CD8-positive, alpha-beta memory T cell (primary cell): ENCODE data around the gene PROX2. TPM values are rescaled to one million over a fixed set of nuclear protein-coding genes. Genes with fewer than 3 reads are reported as not detected.

Source experiments
- CTCF ChIA-PET: fragments of 350-600 bp; sonication (Branson Sonifier 250); formaldehyde crosslinking; loops from one replicate; lab custom pipeline; 2021; ENCODE audit warnings: antibody characterized with exemption; lab: Charles Lee
- POLR2A ChIA-PET: fragments of 350-600 bp; sonication (Branson Sonifier 250); formaldehyde crosslinking; loops from one replicate; lab custom pipeline; 2021; ENCODE audit warnings: antibody characterized with exemption; lab: Charles Lee
- DNase-seq, 5 donors: peaks; one replicate each; pipeline versions ENCODE4 v3.0.0 to v3.0.0-alpha.2; 2020 to 2022; ENCODE audit warnings: mixed read lengths in 1 of 5
- H3K27ac ChIP-seq: one replicate; pipeline ENCODE4 v1.7.0; 2013; ENCODE audit warnings: low read depth, mild to moderate bottlenecking, low read length, moderate library complexity
- H3K27me3 ChIP-seq: 2 replicates; pipeline ENCODE4 v1.7.0; 2013; ENCODE audit warnings: low read length, mild to moderate bottlenecking; ENCODE audit not compliant: insufficient read depth, poor library complexity, severe bottlenecking
- H3K36me3 ChIP-seq: 2 replicates; pipeline ENCODE4 v1.7.0; 2013; ENCODE audit warnings: mild to moderate bottlenecking, low read length, moderate library complexity; ENCODE audit not compliant: insufficient read depth
- H3K4me1 ChIP-seq: 2 replicates; pipeline ENCODE4 v1.7.0; 2013; ENCODE audit warnings: mild to moderate bottlenecking, low read length, moderate library complexity; ENCODE audit not compliant: insufficient read depth
- H3K4me3 ChIP-seq: 2 replicates; pipeline ENCODE4 v1.7.0; 2013; ENCODE audit warnings: mild to moderate bottlenecking, low read length
- H3K9me3 ChIP-seq: 2 replicates; pipeline ENCODE4 v1.7.0; 2013; ENCODE audit warnings: mild to moderate bottlenecking, low read length
- H3K27ac Mint-ChIP-seq, 8 donors: one replicate each; pipeline ENCODE4 v1.8.0; 2020 to 2021; ENCODE audit warnings: mixed read lengths in 8 of 8, mild to moderate bottlenecking in 6 of 8, inconsistent platforms in 3 of 8, moderate library complexity in 3 of 8
- H3K27me3 Mint-ChIP-seq, 2 donors: one replicate each; pipeline ENCODE4 v1.8.0; 2020 to 2021; ENCODE audit warnings: mixed read lengths in 2 of 2, mild to moderate bottlenecking in 1 of 2, moderate library complexity in 1 of 2
- H3K36me3 Mint-ChIP-seq, 3 donors: one replicate each; pipeline ENCODE4 v1.8.0; 2020 to 2021; ENCODE audit warnings: mixed read lengths in 3 of 3, inconsistent platforms in 1 of 3, mild to moderate bottlenecking in 1 of 3
- H3K4me1 Mint-ChIP-seq, 3 donors: one replicate each; pipeline ENCODE4 v1.8.0; 2020 to 2021; ENCODE audit warnings: mixed read lengths in 3 of 3, inconsistent platforms in 1 of 3, mild to moderate bottlenecking in 1 of 3
- H3K4me3 Mint-ChIP-seq, 7 donors: one replicate each; pipeline ENCODE4 v1.8.0; 2020 to 2021; ENCODE audit warnings: mixed read lengths in 7 of 7, mild to moderate bottlenecking in 6 of 7, moderate library complexity in 4 of 7, inconsistent platforms in 2 of 7
- H3K9me3 Mint-ChIP-seq, 5 donors: one replicate each; pipeline ENCODE4 v1.8.0; 2020 to 2022; ENCODE audit warnings: mixed read lengths in 5 of 5, mild to moderate bottlenecking in 3 of 5, moderate library complexity in 2 of 5, inconsistent platforms in 1 of 5
- polyA plus RNA-seq: library from polyadenylated mRNA; unstranded; fragments of 300-500 nt; fragmentation: Illumina TruSeq; gene quantifications from one replicate; pipeline ENCODE4 v1.2.3, GENCODE V29; 2021
- total RNA-seq, 2 experiments: library from RNA; stranded (reverse); gene quantifications; one replicate each; pipeline ENCODE4 v1.2.3, GENCODE V29; 2021

The PROX2 gene
- total and polyA plus RNA-seq, 3 experiments from 2014 or later: 0.24 to 0.33 TPM; not detected in 1

DNA sequence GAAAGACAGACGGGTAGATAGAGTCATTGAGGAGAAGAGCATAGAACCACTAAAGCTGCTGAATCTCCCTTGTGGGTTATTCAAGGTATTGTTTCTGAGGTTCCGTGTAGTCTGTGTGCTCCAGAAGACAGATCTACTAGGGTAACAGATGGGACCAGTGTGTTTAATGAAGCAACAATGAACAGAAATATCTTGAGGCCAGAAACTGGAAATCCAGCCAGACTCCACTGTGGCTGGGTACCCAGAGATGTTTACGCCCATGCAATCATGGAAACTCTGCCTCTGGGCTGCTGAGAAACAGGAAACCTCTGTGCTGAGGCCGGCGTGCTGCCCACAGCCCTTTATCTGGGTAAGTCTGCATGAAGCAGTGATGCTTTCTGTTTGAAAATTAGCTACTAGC lies 8.3 kb downstream of the PROX2 start:
- peak; percentile 17 to 73 (median 36) for DNase-seq
- ChIA-PET POLR2A (interaction anchor here (0.5 to 2.7 kb wide), 3 partner anchors 12 to 32 kb away, joined by 3 to 14 read pairs (median 4); partner anchors contain the start of gene DLST), CTCF (interaction anchor here (1.3 to 3.5 kb wide), 5 partner anchors 9 to 259 kb away, joined by 4 to 15 read pairs (median 7); partner anchors contain the start of genes DLST and PROX2)
- Mint-ChIP-seq H3K4me1 (peaks cover 22 to 27% (median 24%) of the 10 kb centered on the region in 3 donors), H3K9me3 (no peaks in the 10 kb centered on the region), H3K27me3 (no peaks in the 10 kb centered on the region), H3K4me3 (peak overlapping the region in 6 of 7 donors; percentile 0 to 73 (median 57)), H3K27ac (peak overlapping the region; percentile 47 to 92 (median 64)), H3K36me3 (no peaks in the 10 kb centered on the region)
- Histone ChIP-seq H3K27ac (no peak overlapping the region), H3K9me3 (no peaks in the 10 kb centered on the region), H3K27me3 (no peaks in the 10 kb centered on the region), H3K4me3 (peak overlapping the region; percentile 43), H3K4me1 (peaks cover 15% of the 10 kb centered on the region), H3K36me3 (no peaks in the 10 kb centered on the region)

DNA sequence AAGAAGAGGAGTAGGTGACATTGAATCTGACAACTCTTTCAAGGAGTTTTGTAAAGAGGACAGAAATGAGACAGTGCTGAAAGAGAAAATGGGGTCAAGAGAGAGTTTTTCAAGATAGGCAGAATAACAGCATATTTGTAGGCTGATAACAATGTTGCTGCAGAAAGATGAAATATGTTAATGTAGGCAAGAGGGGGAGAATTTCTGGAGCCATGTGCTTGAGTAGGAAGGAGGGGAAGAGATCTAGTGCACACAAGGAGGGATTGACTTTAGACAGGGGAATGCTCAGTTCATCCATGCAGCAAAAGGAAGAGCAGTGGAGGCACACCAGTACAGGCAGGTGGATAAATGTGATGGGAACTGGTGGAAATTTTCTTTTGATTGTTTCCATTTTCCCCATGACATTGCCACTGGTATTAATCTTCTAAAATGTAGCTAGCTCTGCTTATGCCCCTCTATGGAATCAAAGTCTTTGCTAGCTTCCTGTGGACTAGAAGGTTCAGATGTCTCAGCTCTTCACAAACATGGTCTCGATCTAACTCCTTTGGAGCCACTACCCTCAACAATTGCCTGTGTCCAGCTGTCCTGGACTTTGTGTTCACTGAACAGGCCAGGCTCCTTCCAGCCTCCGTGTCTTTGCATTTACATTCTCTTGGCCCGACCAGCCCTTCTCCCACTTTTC lies 9.1 kb downstream of the PROX2 start:
- Histone ChIP-seq H3K9me3 (no peaks in the 10 kb centered on the region), H3K36me3 (no peaks in the 10 kb centered on the region), H3K27me3 (no peaks in the 10 kb centered on the region), H3K4me3 (no peak overlapping the region), H3K27ac (no peak overlapping the region), H3K4me1 (peaks cover 15% of the 10 kb centered on the region)
- Mint-ChIP-seq H3K9me3 (no peaks in the 10 kb centered on the region), H3K4me1 (peaks cover 22 to 27% (median 24%) of the 10 kb centered on the region in 3 donors), H3K27ac (peak overlapping the region; percentile 47 to 92 (median 74)), H3K4me3 (peak overlapping the region in 3 of 7 donors; percentile 46 to 73 (median 66)), H3K27me3 (peaks cover 0 to 1% of the 10 kb centered on the region in 2 donors), H3K36me3 (no peaks in the 10 kb centered on the region)
- DNase-seq: no peak
- CTCF ChIA-PET: interaction anchor here (0.8 to 3.5 kb wide), 7 partner anchors 10 to 258 kb away, joined by 3 to 15 read pairs (median 4); partner anchors contain the start of genes DLST and PROX2
- POLR2A ChIA-PET: interaction anchor here (2.7 kb wide), 1 partner anchor 15 kb away, joined by 14 read pairs; the partner anchor contains the start of gene DLST

DNA sequence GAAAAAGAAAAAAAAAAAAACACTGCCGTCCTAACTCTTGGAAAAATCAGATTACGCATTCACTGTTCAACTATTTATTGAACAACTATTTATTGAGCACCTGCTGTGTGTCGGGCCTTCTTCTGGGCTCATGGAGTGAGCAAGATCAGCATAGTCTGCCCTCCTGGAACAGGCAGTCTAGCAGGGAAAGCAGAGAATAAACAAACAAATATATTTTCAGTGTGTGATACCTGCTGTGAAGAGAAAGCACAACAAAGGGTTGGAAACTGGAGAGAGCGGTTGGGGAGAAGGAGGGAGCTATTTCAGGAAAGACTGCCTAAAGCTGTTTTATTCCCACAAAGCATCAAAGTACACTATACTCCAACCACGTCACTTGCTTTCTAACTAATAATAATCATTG lies 10.8 kb downstream of the PROX2 start:
- peaks cover 26 to 32% (median 29%) of the 10 kb centered on the region in 3 donors for H3K4me1 Mint-ChIP-seq

DNA sequence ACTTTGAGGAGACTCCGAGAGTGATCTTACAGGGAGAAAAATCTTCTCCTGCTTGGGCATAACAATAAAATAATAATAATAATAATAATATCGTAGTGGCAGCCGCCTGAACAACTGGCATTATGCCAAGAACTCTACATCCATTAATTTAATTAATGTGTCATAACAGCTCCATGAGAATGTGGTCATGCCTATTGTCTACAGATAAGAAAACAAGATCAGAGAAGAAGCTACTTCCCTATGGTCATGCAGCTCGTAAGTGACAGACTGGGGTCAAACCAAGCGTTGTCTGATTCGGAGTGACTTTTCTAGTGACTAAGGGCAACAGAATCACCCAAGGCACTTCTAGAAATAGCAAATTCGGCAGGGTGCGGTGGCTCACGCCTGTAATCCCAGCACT lies 11.7 kb downstream of the PROX2 start:
- no peak overlapping the region for H3K27ac Mint-ChIP-seq
- no peaks in the 10 kb centered on the region for H3K36me3 ChIP-seq
- H3K4me1 ChIP-seq: peaks cover 23% of the 10 kb centered on the region
- DNase-seq: no peak
- ChIA-PET CTCF (interaction anchor here (5.9 to 13.5 kb wide), 4 partner anchors 12 to 226 kb away, joined by 31 to 334 read pairs (median 81); partner anchors contain the start of genes DLST and PROX2), POLR2A (no interaction called here)
- no peak overlapping the region for H3K27ac ChIP-seq
- H3K4me3 ChIP-seq: no peak overlapping the region
- no peaks in the 10 kb centered on the region for H3K9me3 ChIP-seq
- H3K9me3 Mint-ChIP-seq: no peaks in the 10 kb centered on the region
- H3K4me1 Mint-ChIP-seq: peaks cover 26 to 32% (median 29%) of the 10 kb centered on the region in 3 donors
- H3K27me3 ChIP-seq: no peaks in the 10 kb centered on the region
- H3K36me3 Mint-ChIP-seq: peaks cover 0 to 1% (median 0%) of the 10 kb centered on the region in 3 donors
- no peak overlapping the region for H3K4me3 Mint-ChIP-seq
- H3K27me3 Mint-ChIP-seq: peaks cover 0 to 1% of the 10 kb centered on the region in 2 donors

More for the DNA sequence above, 10.8 kb downstream of the PROX2 start:
- Histone ChIP-seq H3K27me3 (no peaks in the 10 kb centered on the region), H3K9me3 (no peaks in the 10 kb centered on the region), H3K36me3 (no peaks in the 10 kb centered on the region), H3K4me3 (no peak overlapping the region), H3K4me1 (peaks cover 23% of the 10 kb centered on the region), H3K27ac (no peak overlapping the region)
- H3K9me3 Mint-ChIP-seq: no peaks in the 10 kb centered on the region
- H3K4me3 Mint-ChIP-seq: no peak overlapping the region
- DNase-seq: no peak
- no peaks in the 10 kb centered on the region for H3K36me3 Mint-ChIP-seq
- H3K27me3 Mint-ChIP-seq: peaks cover 0 to 1% of the 10 kb centered on the region in 2 donors
- ChIA-PET CTCF (interaction anchor here (6.1 to 13.5 kb wide), 3 partner anchors 11 to 42 kb away, joined by 31 to 334 read pairs (median 125); partner anchors contain the start of genes DLST and PROX2), POLR2A (no interaction called here)
- peak overlapping the region in 3 of 8 donors; percentile 20 to 35 (median 33) for H3K27ac Mint-ChIP-seq

DNA sequence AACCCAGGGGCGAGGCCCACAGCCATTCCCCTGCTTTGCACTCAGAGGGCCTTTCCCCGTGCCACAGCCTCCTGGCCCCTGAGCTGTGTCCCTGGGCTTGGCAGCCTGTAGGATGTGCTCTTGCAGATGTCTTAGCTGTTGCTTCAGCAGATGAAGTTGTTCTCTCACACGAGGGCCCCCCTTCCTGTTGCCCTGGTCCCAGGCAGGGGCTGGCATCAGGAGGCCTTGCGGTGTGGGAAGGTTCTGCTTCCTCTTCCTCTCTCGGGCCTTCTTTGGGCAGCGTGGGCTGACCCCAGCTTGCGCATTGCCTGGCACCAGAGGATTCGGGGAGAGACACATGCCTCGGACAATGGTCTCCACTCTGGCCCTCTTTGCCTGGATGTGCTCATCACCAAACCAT lies 12.7 kb downstream of the PROX2 start:
- no peak overlapping the region for H3K4me3 ChIP-seq
- ChIA-PET POLR2A (no interaction called here), CTCF (interaction anchor here (2.9 to 13.5 kb wide), 6 partner anchors 13 to 226 kb away, joined by 17 to 334 read pairs (median 44); partner anchors contain the start of genes DLST and PROX2)
- no peaks in the 10 kb centered on the region for H3K9me3 ChIP-seq
- H3K27ac Mint-ChIP-seq: no peak overlapping the region
- peaks cover 24 to 28% (median 28%) of the 10 kb centered on the region in 3 donors for H3K4me1 Mint-ChIP-seq
- H3K4me1 ChIP-seq: peaks cover 23% of the 10 kb centered on the region
- peaks cover 0 to 1% of the 10 kb centered on the region in 2 donors for H3K27me3 Mint-ChIP-seq
- no peak overlapping the region for H3K27ac ChIP-seq
- H3K27me3 ChIP-seq: no peaks in the 10 kb centered on the region
- H3K4me3 Mint-ChIP-seq: no peak overlapping the region
- H3K9me3 Mint-ChIP-seq: no peaks in the 10 kb centered on the region
- H3K36me3 Mint-ChIP-seq: peaks cover 0 to 3% (median 0%) of the 10 kb centered on the region in 3 donors
- DNase-seq: no peak
- no peaks in the 10 kb centered on the region for H3K36me3 ChIP-seq

DNA sequence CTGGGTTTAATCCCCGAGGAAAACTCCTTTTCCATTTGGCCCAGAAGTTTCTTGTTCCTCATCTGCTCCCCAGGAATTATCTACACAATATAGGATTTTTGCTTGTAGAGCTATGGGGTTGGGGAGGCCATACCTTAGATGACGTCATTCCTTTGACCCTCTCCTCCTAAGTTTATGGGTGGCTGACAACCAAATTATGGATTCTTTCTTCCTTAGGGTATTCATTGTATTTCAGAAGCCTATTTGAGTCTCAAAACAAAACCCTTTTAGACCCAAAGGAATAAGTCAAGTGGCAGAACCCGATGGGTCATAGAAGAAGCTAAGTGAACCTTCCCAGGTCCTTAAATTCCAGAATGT lies 14.2 kb downstream of the PROX2 start:
- peaks cover 10% of the 10 kb centered on the region for H3K4me1 ChIP-seq
- no peak overlapping the region for H3K4me3 ChIP-seq
- no peaks in the 10 kb centered on the region for H3K27me3 ChIP-seq
- no peak overlapping the region for H3K4me3 Mint-ChIP-seq
- H3K27ac ChIP-seq: no peak overlapping the region
- H3K9me3 ChIP-seq: no peaks in the 10 kb centered on the region
- H3K9me3 Mint-ChIP-seq: no peaks in the 10 kb centered on the region
- peaks cover 0 to 3% (median 0%) of the 10 kb centered on the region in 3 donors for H3K36me3 Mint-ChIP-seq
- POLR2A ChIA-PET: interaction anchor here (1.1 kb wide), 1 partner anchor 23 kb away, joined by 3 read pairs; no protein-coding TSS in a partner anchor
- H3K4me1 Mint-ChIP-seq: peaks cover 10 to 13% (median 12%) of the 10 kb centered on the region in 3 donors
- DNase-seq: no peak
- peaks cover 0 to 1% of the 10 kb centered on the region in 2 donors for H3K27me3 Mint-ChIP-seq
- no peaks in the 10 kb centered on the region for H3K36me3 ChIP-seq
- no peak overlapping the region for H3K27ac Mint-ChIP-seq
- CTCF ChIA-PET: interaction anchor here (0.7 to 13.5 kb wide), 20 partner anchors 9 to 253 kb away, joined by 3 to 334 read pairs (median 12); partner anchors contain the start of genes DLST and PROX2

DNA sequence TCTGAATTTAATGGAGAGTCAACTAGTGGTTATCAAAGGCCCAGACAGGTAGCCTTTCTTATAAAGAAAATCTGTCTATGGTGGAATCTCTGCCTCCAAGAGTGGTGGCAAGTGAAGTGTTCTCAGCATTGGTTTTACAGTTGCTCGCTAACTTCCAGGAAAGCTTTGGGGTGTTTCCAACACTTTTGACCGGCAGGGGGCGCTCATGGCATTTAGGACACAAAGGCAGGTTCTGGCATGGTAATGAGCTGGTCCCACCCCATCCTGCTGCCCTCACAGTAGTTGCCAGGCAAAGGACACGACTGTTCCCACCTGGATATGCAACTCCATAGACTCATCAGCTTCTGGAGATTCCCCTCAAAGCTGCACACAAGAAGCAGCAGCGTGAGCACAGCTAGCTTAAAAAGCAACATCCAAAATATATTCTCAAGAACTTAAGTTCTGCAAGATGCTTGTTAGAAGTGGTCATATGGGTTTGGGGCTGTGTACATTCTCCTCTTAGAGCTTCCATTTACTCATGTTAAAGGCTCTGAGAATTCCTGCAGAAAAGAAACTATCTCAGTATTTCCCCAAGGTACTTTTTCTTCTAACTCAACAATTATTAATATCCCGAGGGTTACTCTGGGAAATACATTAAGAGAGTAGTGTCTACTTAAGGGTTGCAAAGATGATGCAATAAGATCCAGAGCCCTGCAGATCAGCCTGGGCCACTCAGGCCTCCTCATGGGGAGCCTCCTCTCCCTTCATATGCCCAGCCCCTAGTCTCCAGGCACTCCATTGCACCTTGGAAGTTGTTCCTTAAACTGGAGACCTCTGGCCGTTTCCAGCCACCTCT lies 14.8 kb downstream of the PROX2 start:
- Mint-ChIP-seq H3K9me3 (no peaks in the 10 kb centered on the region), H3K27me3 (peaks cover 0 to 1% of the 10 kb centered on the region in 2 donors), H3K36me3 (peaks cover 0 to 4% (median 0%) of the 10 kb centered on the region in 3 donors), H3K27ac (no peak overlapping the region), H3K4me3 (no peak overlapping the region), H3K4me1 (peaks cover 4 to 7% (median 6%) of the 10 kb centered on the region in 3 donors)
- ChIA-PET POLR2A (interaction anchor here (0.6 to 1.5 kb wide), 4 partner anchors 22 to 45 kb away, joined by 3 to 8 read pairs (median 4); no protein-coding TSS in a partner anchor), CTCF (interaction anchor here (0.7 to 13.5 kb wide), 36 partner anchors 8 to 302 kb away, joined by 3 to 334 read pairs (median 6); partner anchors contain the start of genes DLST, PROX2 and RPS6KL1)
- no peaks in the 10 kb centered on the region for H3K9me3 ChIP-seq
- H3K4me3 ChIP-seq: no peak overlapping the region
- no peaks in the 10 kb centered on the region for H3K36me3 ChIP-seq
- H3K27ac ChIP-seq: no peak overlapping the region
- no peaks in the 10 kb centered on the region for H3K27me3 ChIP-seq
- peak; percentile 76 to 92 (median 86) for DNase-seq
- peaks cover 8% of the 10 kb centered on the region for H3K4me1 ChIP-seq
